Measurements from ENCODE around the gene ATP2C2.
A peak's percentile ranks its signal among the peaks of the same experiment; 100 is the strongest.
"Not testable (repeated sequence)": the region's sequence is repeated elsewhere in the genome, so short reads cannot be mapped to it uniquely, and the experiment has no call there.

Gene ATP2C2

DNA sequence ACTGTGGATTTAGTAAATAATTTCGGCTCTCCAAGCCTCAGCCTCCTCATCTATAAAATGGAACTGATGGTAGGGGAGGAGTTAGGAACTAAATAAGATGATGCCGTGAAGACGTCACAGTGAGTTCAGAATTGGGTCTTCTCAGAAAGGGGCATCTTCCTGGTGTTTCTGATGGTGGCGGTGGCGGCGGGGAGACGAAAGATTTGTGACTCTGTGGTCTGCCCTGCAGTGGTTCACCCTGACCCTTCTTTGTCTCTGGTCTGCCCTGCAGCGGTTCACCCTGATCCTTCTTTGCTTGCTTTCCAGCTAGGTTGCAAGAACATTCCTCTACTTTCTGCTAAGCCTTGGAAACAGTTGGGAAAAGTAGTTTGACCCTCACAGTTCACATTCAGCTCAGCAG is 39.3 kb upstream of the ATP2C2 start:
- H3K9ac ChIP-seq (ENCODE audit: low read depth in 1 of 2, low read length in 2 of 2): no peak overlapping the region
- H3K27ac ChIP-seq (ENCODE audit: low read depth, low read length): no peak overlapping the region
- H3K9me3 ChIP-seq (ENCODE audit: control insufficient read depth in 1 of 2, low read length in 2 of 2): no peaks in the 10 kb centered on the region
- no peaks in the 10 kb centered on the region for H3K27me3 ChIP-seq (ENCODE audit: control insufficient read depth in 1 of 2, insufficient read depth in 2 of 2, low read length in 2 of 2)
- no peak overlapping the region for H3K4me3 ChIP-seq (ENCODE audit: low read depth in 1 of 2, low read length in 2 of 2)
- no peaks in the 10 kb centered on the region for H3K36me3 ChIP-seq (ENCODE audit: control insufficient read depth in 1 of 2, insufficient read depth in 2 of 2, low read length in 2 of 2)
- peaks cover 6 to 14% of the 10 kb centered on the region in 2 donors for H3K4me1 ChIP-seq (ENCODE audit: control insufficient read depth in 1 of 2, insufficient read depth in 2 of 2, low read length in 2 of 2)

DNA sequence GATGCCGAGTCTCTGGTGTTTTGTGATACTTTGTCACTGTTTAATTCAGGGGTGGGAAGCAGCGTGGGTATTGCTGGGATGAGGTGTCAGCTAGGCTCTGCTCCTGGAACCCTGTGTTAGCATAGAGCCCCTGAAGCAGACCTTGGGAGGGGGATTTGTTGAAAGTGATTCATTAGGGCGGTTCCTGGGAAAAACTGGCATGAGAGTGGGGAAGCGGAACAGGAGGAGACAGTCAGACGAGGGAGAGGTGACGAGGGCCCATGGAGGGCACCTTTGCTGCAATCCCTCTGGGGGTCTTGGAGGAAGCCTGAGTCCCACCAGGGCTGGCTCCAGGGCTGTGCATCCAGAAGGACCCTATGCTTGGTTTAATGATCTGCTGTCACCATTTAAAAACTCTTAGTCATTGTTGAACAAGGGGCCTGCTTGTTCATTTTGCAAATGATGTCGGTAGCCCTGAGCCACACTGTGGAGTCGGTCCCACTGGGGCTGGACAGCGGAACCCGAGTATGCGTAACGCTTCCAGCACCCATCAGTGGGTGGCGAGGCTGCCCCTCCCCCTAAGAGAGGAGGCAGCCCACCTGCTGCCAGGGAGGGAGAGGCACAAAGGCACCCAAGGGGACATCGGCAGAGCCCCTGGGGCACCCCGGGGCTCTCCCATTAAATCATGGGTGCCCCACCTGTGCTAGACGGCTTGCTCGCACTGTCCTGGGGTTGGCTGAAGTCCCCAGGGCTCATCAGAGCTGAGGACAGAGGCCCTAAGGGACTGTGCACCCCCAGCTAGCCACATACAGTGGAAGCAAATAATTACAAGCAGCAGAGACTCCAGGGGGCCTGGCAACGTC is 38.3 kb upstream of the ATP2C2 start:
- no peaks in the 10 kb centered on the region for H3K9me3 ChIP-seq (ENCODE audit: control insufficient read depth in 1 of 2, low read length in 2 of 2)
- no peak overlapping the region for H3K27ac ChIP-seq (ENCODE audit: low read depth, low read length)
- peaks cover 11 to 21% of the 10 kb centered on the region in 2 donors for H3K4me1 ChIP-seq (ENCODE audit: control insufficient read depth in 1 of 2, insufficient read depth in 2 of 2, low read length in 2 of 2)
- H3K27me3 ChIP-seq (ENCODE audit: control insufficient read depth in 1 of 2, insufficient read depth in 2 of 2, low read length in 2 of 2): no peaks in the 10 kb centered on the region
- H3K36me3 ChIP-seq (ENCODE audit: control insufficient read depth in 1 of 2, insufficient read depth in 2 of 2, low read length in 2 of 2): no peaks in the 10 kb centered on the region
- no peak overlapping the region for H3K4me3 ChIP-seq (ENCODE audit: low read depth in 1 of 2, low read length in 2 of 2)
- no peak overlapping the region for H3K9ac ChIP-seq (ENCODE audit: low read depth in 1 of 2, low read length in 2 of 2)

DNA sequence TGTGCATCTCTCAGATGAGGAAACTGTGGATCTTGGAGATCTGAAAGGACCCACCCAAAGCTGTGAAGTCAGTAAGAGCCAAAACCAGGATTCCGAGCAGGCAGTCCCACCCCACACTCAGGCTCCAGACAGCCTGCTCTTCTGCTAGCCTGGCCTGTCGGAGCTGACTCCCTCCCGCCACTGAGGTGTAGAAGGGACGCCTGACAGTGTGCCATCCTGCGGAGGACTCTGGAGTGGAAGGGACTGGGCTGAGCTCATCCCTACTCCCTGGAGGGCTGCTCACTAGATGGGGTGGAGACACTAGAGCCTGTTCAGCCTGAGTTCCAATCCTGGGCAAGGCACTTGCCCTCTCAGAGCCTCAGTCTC is 37.7 kb upstream of the ATP2C2 start:
- H3K9ac ChIP-seq (ENCODE audit: low read depth in 1 of 2, low read length in 2 of 2): no peak overlapping the region
- H3K4me3 ChIP-seq (ENCODE audit: low read depth in 1 of 2, low read length in 2 of 2): no peak overlapping the region
- H3K9me3 ChIP-seq (ENCODE audit: control insufficient read depth in 1 of 2, low read length in 2 of 2): no peaks in the 10 kb centered on the region
- no peak overlapping the region for H3K27ac ChIP-seq (ENCODE audit: low read depth, low read length)
- H3K36me3 ChIP-seq (ENCODE audit: control insufficient read depth in 1 of 2, insufficient read depth in 2 of 2, low read length in 2 of 2): no peaks in the 10 kb centered on the region
- peaks cover 11 to 21% of the 10 kb centered on the region in 2 donors for H3K4me1 ChIP-seq (ENCODE audit: control insufficient read depth in 1 of 2, insufficient read depth in 2 of 2, low read length in 2 of 2)
- H3K27me3 ChIP-seq (ENCODE audit: control insufficient read depth in 1 of 2, insufficient read depth in 2 of 2, low read length in 2 of 2): no peaks in the 10 kb centered on the region

DNA sequence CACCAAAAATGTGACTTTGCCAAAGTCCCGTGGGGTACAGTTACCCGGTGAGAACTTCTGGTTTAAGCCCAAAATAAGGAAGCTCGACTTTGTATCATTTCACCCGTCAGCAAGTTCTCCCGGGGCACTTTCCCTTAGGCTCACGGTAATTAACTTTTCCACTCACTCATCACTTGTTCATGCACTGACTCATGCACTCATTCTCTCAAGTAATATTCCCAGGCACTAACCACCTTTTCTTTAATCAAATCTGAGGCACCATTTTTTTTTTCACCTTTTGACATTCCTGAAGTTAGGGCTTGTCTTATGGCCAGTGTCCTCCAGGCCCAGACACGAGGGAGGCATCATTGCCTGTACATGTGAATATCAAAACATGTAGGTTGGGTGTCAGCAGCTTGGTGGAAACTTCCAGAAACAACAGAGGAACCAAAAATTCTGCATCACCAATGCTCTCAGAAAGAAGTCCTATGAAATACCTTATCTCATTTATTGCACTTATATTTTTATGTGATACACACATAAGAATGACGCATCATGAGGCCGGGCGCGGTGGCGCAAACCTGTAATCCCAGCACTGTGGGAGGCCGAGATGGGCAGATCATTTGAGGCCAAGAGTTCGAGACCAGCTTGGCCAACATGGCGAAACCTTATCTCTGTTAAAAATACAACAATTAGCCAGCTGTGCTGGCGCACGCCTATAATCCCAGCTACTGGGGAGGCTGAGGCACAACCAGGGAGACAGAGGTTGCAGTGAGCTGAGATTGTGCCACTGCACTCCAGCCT is 36.1 kb upstream of the ATP2C2 start:
- H3K4me3 ChIP-seq (ENCODE audit: low read depth in 1 of 2, low read length in 2 of 2): no peak overlapping the region
- H3K27ac ChIP-seq (ENCODE audit: low read depth, low read length): no peak overlapping the region
- H3K36me3 ChIP-seq (ENCODE audit: control insufficient read depth in 1 of 2, insufficient read depth in 2 of 2, low read length in 2 of 2): no peaks in the 10 kb centered on the region
- H3K9ac ChIP-seq (ENCODE audit: low read depth in 1 of 2, low read length in 2 of 2): no peak overlapping the region
- H3K9me3 ChIP-seq (ENCODE audit: control insufficient read depth in 1 of 2, low read length in 2 of 2): peaks cover under 1 to 3% of the 10 kb centered on the region in 2 donors
- no peaks in the 10 kb centered on the region for H3K27me3 ChIP-seq (ENCODE audit: control insufficient read depth in 1 of 2, insufficient read depth in 2 of 2, low read length in 2 of 2)
- H3K4me1 ChIP-seq (ENCODE audit: control insufficient read depth in 1 of 2, insufficient read depth in 2 of 2, low read length in 2 of 2): peaks cover 11 to 21% of the 10 kb centered on the region in 2 donors

DNA sequence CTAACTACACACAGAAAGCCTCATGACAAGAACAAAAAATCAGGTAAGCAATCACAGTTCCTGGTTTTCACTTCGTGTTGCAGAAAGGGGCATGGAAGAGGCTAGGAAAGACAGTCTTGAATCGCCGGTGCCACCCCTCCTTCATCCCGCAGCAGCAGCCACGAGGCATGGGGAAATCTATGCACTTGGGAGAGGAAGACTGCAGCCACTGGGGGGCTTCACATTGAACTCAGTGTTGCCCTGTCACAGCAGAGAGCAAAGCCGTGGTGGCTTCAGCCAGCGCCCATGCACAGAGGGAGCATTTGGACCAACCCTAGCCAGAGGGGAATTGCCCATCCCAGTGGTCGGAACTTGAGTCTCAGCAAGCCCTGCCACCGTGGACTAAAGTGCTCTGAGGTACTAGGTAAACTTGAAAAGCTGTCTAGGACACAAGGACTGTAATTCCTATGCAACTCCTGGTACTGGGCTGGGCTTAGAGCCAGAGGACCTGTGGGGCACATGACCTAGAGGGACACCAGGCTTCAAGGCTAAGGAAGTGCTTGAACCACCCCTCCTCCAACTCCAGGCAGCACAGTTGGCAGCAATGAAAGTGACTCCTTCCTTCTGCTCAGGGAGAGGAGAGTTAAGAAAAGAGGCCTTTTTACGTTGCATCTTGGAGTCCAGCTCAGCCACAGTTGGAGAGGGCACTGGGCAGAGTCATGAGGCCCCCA is 35.2 kb upstream of the ATP2C2 start:
- Histone ChIP-seq H3K4me1 (ENCODE audit: control insufficient read depth in 1 of 2, insufficient read depth in 2 of 2, low read length in 2 of 2) (peaks cover 11 to 21% of the 10 kb centered on the region in 2 donors), H3K27me3 (ENCODE audit: control insufficient read depth in 1 of 2, insufficient read depth in 2 of 2, low read length in 2 of 2) (no peaks in the 10 kb centered on the region), H3K9me3 (ENCODE audit: control insufficient read depth in 1 of 2, low read length in 2 of 2) (peaks cover 2 to 4% of the 10 kb centered on the region in 2 donors), H3K4me3 (ENCODE audit: low read depth in 1 of 2, low read length in 2 of 2) (peak overlapping the region in 1 of 2 donors; percentile 51), H3K36me3 (ENCODE audit: control insufficient read depth in 1 of 2, insufficient read depth in 2 of 2, low read length in 2 of 2) (no peaks in the 10 kb centered on the region), H3K27ac (ENCODE audit: low read depth, low read length) (peak overlapping the region; percentile 62), H3K9ac (ENCODE audit: low read depth in 1 of 2, low read length in 2 of 2) (no peak overlapping the region)

DNA sequence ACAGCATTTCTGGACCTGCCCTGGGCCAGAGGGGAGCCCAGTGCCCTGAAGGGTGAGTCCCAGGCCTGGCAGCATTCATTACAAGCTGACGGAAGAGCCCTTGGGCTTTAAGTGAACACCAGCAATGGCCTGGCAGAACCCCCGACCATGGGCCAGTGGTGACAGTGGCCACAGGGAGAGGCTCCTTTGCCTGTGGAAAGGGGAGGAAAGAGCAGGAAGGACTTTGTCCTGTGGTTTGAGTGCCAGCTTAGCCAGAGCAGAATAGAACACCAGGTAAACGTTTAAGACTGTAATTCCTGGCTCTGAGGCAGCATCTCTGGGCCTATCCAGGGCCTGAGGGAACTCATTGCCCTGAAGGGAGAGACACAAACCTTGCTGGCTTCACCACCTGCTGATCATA is 34.3 kb upstream of the ATP2C2 start:
- no peak overlapping the region for H3K27ac ChIP-seq (ENCODE audit: low read depth, low read length)
- no peak overlapping the region for H3K4me3 ChIP-seq (ENCODE audit: low read depth in 1 of 2, low read length in 2 of 2)
- H3K27me3 ChIP-seq (ENCODE audit: control insufficient read depth in 1 of 2, insufficient read depth in 2 of 2, low read length in 2 of 2): no peaks in the 10 kb centered on the region
- peaks cover 11 to 21% of the 10 kb centered on the region in 2 donors for H3K4me1 ChIP-seq (ENCODE audit: control insufficient read depth in 1 of 2, insufficient read depth in 2 of 2, low read length in 2 of 2)
- peaks cover 2 to 4% of the 10 kb centered on the region in 2 donors for H3K9me3 ChIP-seq (ENCODE audit: control insufficient read depth in 1 of 2, low read length in 2 of 2)
- no peak overlapping the region for H3K9ac ChIP-seq (ENCODE audit: low read depth in 1 of 2, low read length in 2 of 2)
- H3K36me3 ChIP-seq (ENCODE audit: control insufficient read depth in 1 of 2, insufficient read depth in 2 of 2, low read length in 2 of 2): no peaks in the 10 kb centered on the region

DNA sequence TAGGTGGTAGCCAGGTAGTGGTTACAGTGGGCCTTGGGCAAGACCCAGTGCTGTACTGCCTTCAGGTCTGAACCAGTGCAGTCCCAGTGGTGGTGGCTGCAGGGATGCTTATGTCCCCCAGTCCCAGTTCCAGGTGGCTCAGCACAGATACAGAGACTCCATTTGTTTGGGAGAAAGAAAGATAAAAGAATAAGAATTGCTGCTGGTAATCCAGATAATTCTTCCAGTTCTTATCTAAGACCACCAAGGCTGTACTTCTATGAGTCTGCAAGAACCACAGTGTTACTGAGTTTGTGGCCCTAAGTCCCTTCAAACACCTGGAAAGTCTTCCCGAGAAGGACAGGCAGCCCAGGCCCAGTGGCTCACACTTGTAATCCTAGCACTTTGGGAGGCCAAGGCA is 33.9 kb upstream of the ATP2C2 start:
- H3K36me3 ChIP-seq (ENCODE audit: control insufficient read depth in 1 of 2, insufficient read depth in 2 of 2, low read length in 2 of 2): no peaks in the 10 kb centered on the region
- peaks cover 2 to 4% of the 10 kb centered on the region in 2 donors for H3K9me3 ChIP-seq (ENCODE audit: control insufficient read depth in 1 of 2, low read length in 2 of 2)
- no peak overlapping the region for H3K9ac ChIP-seq (ENCODE audit: low read depth in 1 of 2, low read length in 2 of 2)
- peaks cover 11 to 19% of the 10 kb centered on the region in 2 donors for H3K4me1 ChIP-seq (ENCODE audit: control insufficient read depth in 1 of 2, insufficient read depth in 2 of 2, low read length in 2 of 2)
- H3K27ac ChIP-seq (ENCODE audit: low read depth, low read length): no peak overlapping the region
- H3K4me3 ChIP-seq (ENCODE audit: low read depth in 1 of 2, low read length in 2 of 2): no peak overlapping the region
- H3K27me3 ChIP-seq (ENCODE audit: control insufficient read depth in 1 of 2, insufficient read depth in 2 of 2, low read length in 2 of 2): no peaks in the 10 kb centered on the region

DNA sequence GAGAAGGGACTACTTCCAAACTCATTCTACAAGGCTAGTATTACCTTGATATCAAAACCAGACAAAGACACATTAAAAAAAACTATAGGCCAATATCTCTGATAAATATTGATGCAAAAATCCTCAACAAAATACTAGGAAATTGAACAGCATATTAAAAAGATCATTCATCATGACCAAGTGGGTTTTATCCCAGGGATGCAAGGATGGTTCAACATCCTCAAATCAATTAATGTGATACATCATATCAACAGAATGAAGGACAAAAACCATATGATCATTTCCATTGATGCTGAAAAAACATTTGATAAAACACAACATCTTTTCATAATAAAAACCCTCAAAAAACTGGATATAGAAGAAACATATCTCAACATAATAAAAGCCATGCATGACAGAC is 31.1 kb upstream of the ATP2C2 start:
- not testable (repeated sequence) for H3K9me3 ChIP-seq (ENCODE audit: control insufficient read depth in 1 of 2, low read length in 2 of 2); H3K27ac ChIP-seq (ENCODE audit: low read depth, low read length); H3K36me3 ChIP-seq (ENCODE audit: control insufficient read depth in 1 of 2, insufficient read depth in 2 of 2, low read length in 2 of 2); H3K9ac ChIP-seq (ENCODE audit: low read depth in 1 of 2, low read length in 2 of 2); H3K4me3 ChIP-seq (ENCODE audit: low read depth in 1 of 2, low read length in 2 of 2); H3K27me3 ChIP-seq (ENCODE audit: control insufficient read depth in 1 of 2, insufficient read depth in 2 of 2, low read length in 2 of 2)
- peaks cover 33 to 40% of the 10 kb centered on the region in 2 donors for H3K4me1 ChIP-seq (ENCODE audit: control insufficient read depth in 1 of 2, insufficient read depth in 2 of 2, low read length in 2 of 2)

DNA sequence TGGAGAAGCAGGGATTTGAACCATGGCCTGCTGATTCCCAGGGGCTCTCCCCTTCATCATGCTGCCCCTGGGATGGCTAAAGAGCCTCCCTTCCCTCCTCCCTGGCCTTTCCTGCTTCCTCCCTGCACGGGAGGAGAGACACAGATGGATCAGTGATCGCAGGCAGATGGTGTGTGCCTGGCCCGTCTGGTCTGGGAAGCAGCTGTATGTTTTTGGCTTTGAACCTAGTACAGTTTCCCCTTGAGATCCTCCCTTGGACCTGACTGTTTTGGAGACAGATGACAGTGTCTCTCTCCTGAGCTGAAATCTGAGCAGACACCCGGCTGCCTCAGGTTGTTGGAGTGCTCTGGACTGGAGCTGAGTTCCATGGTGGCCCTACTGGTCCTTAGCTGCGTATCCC is 29.0 kb upstream of the ATP2C2 start:
- H3K9me3 ChIP-seq (ENCODE audit: control insufficient read depth in 1 of 2, low read length in 2 of 2): peaks cover 2 to 4% of the 10 kb centered on the region in 2 donors
- no peak overlapping the region for H3K9ac ChIP-seq (ENCODE audit: low read depth in 1 of 2, low read length in 2 of 2)
- no peak overlapping the region for H3K27ac ChIP-seq (ENCODE audit: low read depth, low read length)
- H3K4me1 ChIP-seq (ENCODE audit: control insufficient read depth in 1 of 2, insufficient read depth in 2 of 2, low read length in 2 of 2): peaks cover 26% of the 10 kb centered on the region in 2 donors
- no peak overlapping the region for H3K4me3 ChIP-seq (ENCODE audit: low read depth in 1 of 2, low read length in 2 of 2)
- H3K27me3 ChIP-seq (ENCODE audit: control insufficient read depth in 1 of 2, insufficient read depth in 2 of 2, low read length in 2 of 2): no peaks in the 10 kb centered on the region
- H3K36me3 ChIP-seq (ENCODE audit: control insufficient read depth in 1 of 2, insufficient read depth in 2 of 2, low read length in 2 of 2): no peaks in the 10 kb centered on the region

DNA sequence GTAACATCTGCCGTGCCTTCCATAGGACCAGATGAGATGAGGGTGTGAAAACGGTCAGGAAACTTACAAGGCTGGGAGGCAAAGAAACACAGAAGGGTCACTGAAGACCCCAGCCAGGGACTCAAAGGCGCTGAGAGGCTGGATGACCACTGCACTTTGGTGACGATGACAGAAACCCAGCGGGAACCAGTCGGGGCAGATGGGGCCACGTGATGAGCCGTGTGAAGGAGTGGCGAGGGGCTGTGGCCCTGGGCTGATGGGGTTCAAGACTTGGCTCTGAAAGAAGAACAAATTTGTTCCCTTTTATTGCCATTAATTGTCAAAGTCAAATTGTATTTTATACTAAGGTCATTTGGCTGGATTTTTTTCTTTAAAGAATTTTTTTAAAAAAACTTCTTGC is 28.6 kb upstream of the ATP2C2 start:
- peaks cover 22% of the 10 kb centered on the region in 2 donors for H3K4me1 ChIP-seq (ENCODE audit: control insufficient read depth in 1 of 2, insufficient read depth in 2 of 2, low read length in 2 of 2)
- no peak overlapping the region for H3K27ac ChIP-seq (ENCODE audit: low read depth, low read length)
- no peak overlapping the region for H3K9ac ChIP-seq (ENCODE audit: low read depth in 1 of 2, low read length in 2 of 2)

More for the DNA sequence above, 28.6 kb upstream of the ATP2C2 start:
- Histone ChIP-seq H3K36me3 (ENCODE audit: control insufficient read depth in 1 of 2, insufficient read depth in 2 of 2, low read length in 2 of 2) (no peaks in the 10 kb centered on the region), H3K27me3 (ENCODE audit: control insufficient read depth in 1 of 2, insufficient read depth in 2 of 2, low read length in 2 of 2) (no peaks in the 10 kb centered on the region), H3K9me3 (ENCODE audit: control insufficient read depth in 1 of 2, low read length in 2 of 2) (peaks cover 2 to 4% of the 10 kb centered on the region in 2 donors), H3K4me3 (ENCODE audit: low read depth in 1 of 2, low read length in 2 of 2) (no peak overlapping the region)

Measured in duodenal mucosa (tissue), 2 donors.